ENCODE data around the gene HOXC9. TPM values are rescaled to one million over a fixed set of nuclear protein-coding genes. Genes with fewer than 3 reads are reported as not detected.
"Not testable (repeated sequence)": the region's sequence is repeated elsewhere in the genome, so short reads cannot be mapped to it uniquely, and the experiment has no call there.

HOXC9 gene
- polyA plus RNA-seq, 4 donors, result 15.7 to 31.8 (median 27.1) TPM

- DNase-seq (ENCODE audit: low read depth in 4 of 4, low spot score in 3 of 4), result no peak
Measured at GRCh38 chr12:54036620-54037359, 36.8 kb downstream of the HOXC9 start.

- DNase-seq (ENCODE audit: low read depth in 4 of 4, low spot score in 3 of 4), result no peak
Measured at GRCh38 chr12:54037360-54038283, 37.7 kb downstream of the HOXC9 start.

- DNase-seq (ENCODE audit: low read depth in 4 of 4, low spot score in 3 of 4), result no peak
Measured at GRCh38 chr12:54038284-54038870, 38.4 kb downstream of the HOXC9 start.

DNA sequence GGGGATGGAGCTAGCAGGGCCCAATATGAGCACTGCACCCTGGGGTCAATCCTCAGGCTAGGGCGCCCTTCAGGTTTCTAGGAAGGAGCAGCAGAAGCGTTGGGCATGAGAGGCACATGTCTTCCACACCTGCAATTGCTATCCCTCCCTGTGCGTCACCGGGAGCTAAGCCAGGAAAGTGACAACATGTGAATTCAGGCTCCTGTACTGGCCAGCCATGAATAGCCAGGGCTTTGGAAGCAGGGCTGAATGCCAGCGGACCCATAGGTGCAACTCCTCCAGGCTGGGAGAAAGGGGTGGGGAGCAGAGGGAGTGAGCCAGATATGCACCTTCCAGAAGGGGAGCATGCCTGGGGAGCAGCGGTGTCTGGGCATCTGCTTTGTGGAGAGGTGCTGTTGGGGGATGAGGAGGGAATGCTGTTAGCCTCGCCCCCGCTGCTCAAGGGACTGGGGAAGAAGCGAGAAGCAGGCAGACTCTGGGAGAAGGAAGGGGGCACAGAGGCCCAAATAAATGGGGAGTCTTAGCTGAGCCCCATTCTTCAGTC, 39.0 kb downstream of the HOXC9 start:
- no peak for DNase-seq (ENCODE audit: low read depth in 4 of 4, low spot score in 3 of 4)

DNA sequence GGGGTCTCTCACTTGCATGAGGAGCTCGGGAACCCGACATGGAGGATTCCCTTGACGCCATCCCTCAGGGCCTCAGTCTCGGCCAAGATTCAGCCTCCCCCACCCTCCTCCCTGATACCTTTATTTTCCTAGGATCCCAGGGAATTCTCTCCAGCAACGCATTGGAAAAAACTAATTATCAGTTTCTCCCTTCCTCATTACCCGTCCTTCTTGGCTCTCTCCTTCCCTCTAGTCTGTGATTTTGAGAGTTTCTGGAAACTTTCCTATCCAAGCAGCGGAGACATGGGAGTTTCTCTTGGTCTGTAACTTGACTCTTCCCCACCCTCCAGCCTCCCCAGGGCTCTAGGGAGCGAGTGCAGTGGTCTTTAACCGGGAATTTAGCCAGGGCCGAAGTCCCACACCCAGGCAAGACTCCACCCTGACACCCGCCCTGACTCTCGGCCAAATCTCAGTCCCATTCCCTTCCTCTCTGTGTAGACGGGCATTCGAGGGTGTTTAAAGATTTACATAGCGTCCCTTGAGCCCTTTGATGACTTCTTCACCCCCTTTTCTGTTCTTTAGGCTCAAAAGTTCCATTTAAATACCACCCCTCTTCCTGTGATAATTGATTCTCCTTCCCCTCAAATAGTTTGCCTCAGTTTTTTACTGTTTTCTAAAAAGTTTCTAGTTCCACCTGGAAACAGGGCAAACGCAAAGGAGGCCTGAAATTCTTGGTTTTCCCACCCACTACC, 39.6 kb downstream of the HOXC9 start:
- no peak for DNase-seq (ENCODE audit: low read depth in 4 of 4, low spot score in 3 of 4)

DNA sequence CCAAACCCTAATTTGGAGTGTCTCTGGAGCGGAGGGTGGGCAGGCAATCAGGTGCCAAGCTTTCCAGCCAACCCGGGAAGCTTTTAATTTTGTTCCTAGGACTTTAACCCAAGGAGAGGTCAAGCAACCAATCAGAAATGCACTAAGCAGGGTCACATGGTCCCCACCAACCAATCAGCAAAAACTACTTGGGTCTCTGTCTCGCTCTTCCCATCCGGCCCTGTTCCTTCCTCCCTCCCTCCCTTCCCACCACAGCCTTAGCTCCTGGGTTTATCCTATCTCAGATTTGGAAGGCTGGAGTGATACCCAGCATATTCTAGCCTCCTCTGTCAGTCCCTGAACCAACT, 40.2 kb downstream of the HOXC9 start:
- DNase-seq (ENCODE audit: low read depth in 4 of 4, low spot score in 3 of 4), result no peak

GRCh38 chr12:54040648-54041047, 40.7 kb downstream of the HOXC9 start:
- no peak for DNase-seq (ENCODE audit: low read depth in 4 of 4, low spot score in 3 of 4)

DNA sequence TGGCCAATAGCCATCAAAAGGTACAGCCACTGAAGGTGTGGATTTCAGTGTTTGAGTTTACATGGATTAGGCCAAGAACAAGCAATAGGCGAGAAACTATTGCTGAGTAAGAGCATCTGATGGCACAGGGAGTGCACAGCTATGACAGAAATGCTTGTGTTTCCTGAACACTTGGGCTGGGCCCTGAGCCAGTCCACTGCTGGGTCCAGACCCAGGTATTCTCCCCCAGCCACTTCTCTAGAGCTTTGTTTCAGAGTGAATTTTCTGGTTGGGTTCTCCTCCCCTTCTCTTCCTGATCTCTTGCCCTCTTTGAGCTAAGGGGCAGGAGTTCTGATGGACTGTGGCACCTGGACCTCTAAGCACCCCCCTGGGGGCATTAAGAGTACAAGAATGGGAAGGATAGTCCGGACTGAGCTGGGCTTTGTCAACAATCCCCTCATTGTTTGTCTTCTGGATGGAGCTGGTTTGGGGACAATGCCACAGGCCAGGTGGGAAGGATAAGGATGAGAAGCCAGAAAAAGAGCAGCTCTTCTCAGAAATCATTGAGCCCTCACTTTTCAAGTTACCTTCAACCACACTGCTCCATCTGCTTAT, 41.2 kb downstream of the HOXC9 start:
- no peak for DNase-seq (ENCODE audit: low read depth in 4 of 4, low spot score in 3 of 4)

- DNase-seq (ENCODE audit: low read depth in 4 of 4, low spot score in 3 of 4), result not testable (repeated sequence)
Measured at GRCh38 chr12:54042033-54042432, 42.1 kb downstream of the HOXC9 start.

GRCh38 chr12:54042970-54043853, 43.3 kb downstream of the HOXC9 start:
- DNase-seq (ENCODE audit: low read depth in 4 of 4, low spot score in 3 of 4), result no peak

DNA sequence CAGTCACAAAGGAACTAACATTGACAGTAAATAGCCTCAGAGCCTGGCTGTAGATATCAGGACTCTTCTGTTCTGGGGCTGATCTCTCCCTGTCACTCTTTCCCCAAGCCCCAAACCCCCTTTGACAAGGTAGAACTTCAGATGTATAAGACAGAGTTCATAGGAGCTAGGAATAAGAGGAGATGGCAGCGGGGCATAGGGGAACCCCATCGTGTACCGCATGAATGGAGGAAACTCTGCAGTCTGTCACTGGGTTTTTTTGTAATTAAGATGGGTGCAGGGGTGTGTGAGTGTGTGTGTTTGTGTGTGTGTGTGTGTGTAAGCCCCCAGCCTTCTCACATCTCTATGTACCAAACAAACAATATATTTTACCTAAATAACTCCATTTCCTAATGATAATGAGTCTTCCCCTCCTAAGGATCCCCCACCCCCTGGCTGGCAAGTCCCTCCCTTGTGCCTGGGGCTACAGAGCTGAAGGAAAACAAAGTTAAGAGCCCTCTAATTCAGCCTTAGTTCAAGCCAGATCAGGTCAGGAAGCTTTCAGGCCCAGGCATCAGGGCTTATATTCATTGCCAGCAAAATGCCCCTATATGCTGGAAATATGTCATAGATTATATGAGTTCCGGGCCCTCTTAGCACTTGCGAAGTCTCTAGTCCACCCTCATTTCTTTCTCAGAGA, 44.6 kb downstream of the HOXC9 start:
- DNase-seq (ENCODE audit: low read depth in 4 of 4, low spot score in 3 of 4), result no peak

- no peak for DNase-seq (ENCODE audit: low read depth in 4 of 4, low spot score in 3 of 4)
Measured at GRCh38 chr12:54045401-54045800, 45.4 kb downstream of the HOXC9 start.

DNA sequence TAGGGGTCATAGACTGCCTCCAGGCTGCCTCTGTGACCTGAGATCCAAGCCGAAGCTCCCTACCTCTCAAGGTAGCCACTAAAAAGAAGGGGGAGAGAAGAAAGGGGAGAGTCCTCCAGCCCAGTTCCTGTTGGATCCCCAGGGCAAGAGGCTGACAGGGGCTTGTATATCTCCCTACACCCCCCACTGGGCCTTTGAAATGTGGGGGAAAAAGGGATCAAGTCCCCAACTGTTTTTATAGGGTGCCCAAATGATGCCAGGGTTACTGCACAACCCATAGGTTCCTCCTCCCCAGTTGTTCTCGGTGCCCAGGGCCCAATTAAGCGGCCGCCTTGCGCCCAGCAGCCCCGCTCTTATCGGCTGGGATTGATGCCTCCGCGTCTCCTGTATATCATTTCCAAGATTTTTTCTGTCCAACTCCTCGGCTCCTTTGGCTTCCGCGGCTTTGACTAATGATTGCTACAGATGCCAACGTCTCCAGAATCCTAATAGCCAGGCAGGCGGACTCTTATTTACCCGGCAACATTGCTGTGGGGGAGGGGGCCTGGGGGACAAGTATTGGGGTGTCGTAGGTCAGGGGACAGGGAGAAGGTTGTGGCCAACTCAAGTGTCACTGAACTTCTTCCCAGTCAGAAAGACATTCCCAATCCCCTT, 46.0 kb downstream of the HOXC9 start:
- DNase-seq (ENCODE audit: low read depth in 4 of 4, low spot score in 3 of 4), result no peak

- no peak for DNase-seq (ENCODE audit: low read depth in 4 of 4, low spot score in 3 of 4)
Measured at GRCh38 chr12:54046809-54047159, 46.8 kb downstream of the HOXC9 start.

- DNase-seq (ENCODE audit: low read depth in 4 of 4, low spot score in 3 of 4), result no peak
Measured at GRCh38 chr12:54047160-54047963, 47.4 kb downstream of the HOXC9 start.

GRCh38 chr12:54047964-54048303, 48.0 kb downstream of the HOXC9 start:
- no peak for DNase-seq (ENCODE audit: low read depth in 4 of 4, low spot score in 3 of 4)

DNA sequence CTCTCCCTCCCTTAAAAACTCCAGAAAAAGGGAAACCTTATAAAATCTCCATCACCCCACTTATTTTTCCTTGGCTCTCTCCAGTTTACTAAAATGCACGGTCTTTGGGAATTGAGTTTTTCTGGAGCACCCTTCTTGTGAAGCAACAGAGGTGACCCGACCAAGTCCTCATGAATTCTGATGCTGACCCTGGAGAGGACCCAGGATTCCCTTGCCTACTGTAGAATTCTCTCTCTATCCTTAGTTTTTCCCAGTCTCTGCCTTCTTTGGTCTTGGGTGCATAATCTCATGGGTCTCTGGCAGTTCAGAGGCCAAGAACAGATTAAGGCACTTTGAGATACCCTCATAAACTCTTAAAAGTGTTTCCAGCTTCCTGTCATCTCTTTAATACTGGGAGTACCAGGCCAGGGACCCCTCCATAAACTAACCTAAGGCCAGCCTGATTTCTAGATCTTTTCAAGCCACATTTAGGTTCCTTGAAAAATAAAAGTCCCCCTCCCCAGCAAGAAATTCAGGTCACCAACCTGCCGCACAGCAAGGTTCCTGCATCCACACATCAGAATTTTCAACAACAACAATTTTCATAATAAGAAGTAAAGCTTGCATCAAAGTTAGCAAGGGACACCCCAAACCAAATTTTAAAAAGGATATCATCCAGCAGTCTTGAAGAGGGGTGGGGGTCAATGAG, 48.6 kb downstream of the HOXC9 start:
- no peak for DNase-seq (ENCODE audit: low read depth in 4 of 4, low spot score in 3 of 4)

Measured in left renal pelvis (tissue), 4 donors.